ENCODE data around the gene RAB27B.

The RAB27B gene

GRCh38 chr18:54828281-54828881, at the start of gene RAB27B:
Gene RAB27B, plus strand, starts transcription at chr18:54828477. Its CDS starts 49,109 bp downstream, at chr18:54877586.
- DNase-seq (ENCODE audit: extremely low read depth, insufficient read length), result peak; percentile 13
- no peaks in the 10 kb centered on the region; the same call in 1 of the 2 replicates for H3K27me3 ChIP-seq (replicated peaks; ENCODE audit: control insufficient read depth, insufficient read depth, low read length)
- H3K36me3 ChIP-seq (ENCODE audit: control insufficient read depth, insufficient read depth, low read length), result no peaks in the 10 kb centered on the region
- no peak within 1 kb of the TSS for H3K4me3 ChIP-seq (replicated peaks; ENCODE audit: low read depth, low read length)
- TF ChIP-seq CTCF (IDR thresholded peaks at IDR 0.05; ENCODE audit: insufficient read depth, low read length, poor library complexity, severe bottlenecking), result no peak

- H3K4me3 ChIP-seq (replicated peaks; ENCODE audit: low read depth, low read length), result no peak overlapping the region
- H3K27me3 ChIP-seq (replicated peaks; ENCODE audit: control insufficient read depth, insufficient read depth, low read length), result no peaks in the 10 kb centered on the region
- no peaks in the 10 kb centered on the region for H3K36me3 ChIP-seq (ENCODE audit: control insufficient read depth, insufficient read depth, low read length)
- DNase-seq (ENCODE audit: extremely low read depth, insufficient read length), result no peak
- TF ChIP-seq CTCF (IDR thresholded peaks at IDR 0.05; ENCODE audit: insufficient read depth, low read length, poor library complexity, severe bottlenecking), result no peak
Observed at GRCh38 chr18:54780285-54780861, 47.9 kb upstream of the RAB27B start.

GRCh38 chr18:54780970-54781369, 47.3 kb upstream of the RAB27B start:
- Histone ChIP-seq H3K36me3 (ENCODE audit: control insufficient read depth, insufficient read depth, low read length) (no peaks in the 10 kb centered on the region), H3K4me3 (replicated peaks; ENCODE audit: low read depth, low read length) (no peak overlapping the region), H3K27me3 (replicated peaks; ENCODE audit: control insufficient read depth, insufficient read depth, low read length) (no peaks in the 10 kb centered on the region)
- no peak for TF ChIP-seq CTCF (IDR thresholded peaks at IDR 0.05; ENCODE audit: insufficient read depth, low read length, poor library complexity, severe bottlenecking)
- no peak for DNase-seq (ENCODE audit: extremely low read depth, insufficient read length)

- DNase-seq (ENCODE audit: extremely low read depth, insufficient read length), result no peak
- Histone ChIP-seq H3K36me3 (ENCODE audit: control insufficient read depth, insufficient read depth, low read length) (no peaks in the 10 kb centered on the region), H3K27me3 (replicated peaks; ENCODE audit: control insufficient read depth, insufficient read depth, low read length) (no peaks in the 10 kb centered on the region; the same call in 1 of the 2 replicates), H3K4me3 (replicated peaks; ENCODE audit: low read depth, low read length) (no peak overlapping the region)
- no peak for TF ChIP-seq CTCF (IDR thresholded peaks at IDR 0.05; ENCODE audit: insufficient read depth, low read length, poor library complexity, severe bottlenecking)
Observed at GRCh38 chr18:54783139-54783538, 45.1 kb upstream of the RAB27B start.

GRCh38 chr18:54786206-54786605, 42.1 kb upstream of the RAB27B start:
- no peak for DNase-seq (ENCODE audit: extremely low read depth, insufficient read length)
- no peak overlapping the region for H3K4me3 ChIP-seq (replicated peaks; ENCODE audit: low read depth, low read length)
- H3K36me3 ChIP-seq (ENCODE audit: control insufficient read depth, insufficient read depth, low read length), result no peaks in the 10 kb centered on the region
- no peaks in the 10 kb centered on the region; the same call in none of the 2 replicates for H3K27me3 ChIP-seq (replicated peaks; ENCODE audit: control insufficient read depth, insufficient read depth, low read length)
- no peak for TF ChIP-seq CTCF (IDR thresholded peaks at IDR 0.05; ENCODE audit: insufficient read depth, low read length, poor library complexity, severe bottlenecking)
